Measurements from ENCODE around the gene DDX24. TPM values are rescaled to one million over a fixed set of nuclear protein-coding genes. Genes with fewer than 3 reads are reported as not detected.

Gene DDX24
- total and polyA plus RNA-seq, 2 experiments from 2014 or later: 127 to 145 TPM

DNA sequence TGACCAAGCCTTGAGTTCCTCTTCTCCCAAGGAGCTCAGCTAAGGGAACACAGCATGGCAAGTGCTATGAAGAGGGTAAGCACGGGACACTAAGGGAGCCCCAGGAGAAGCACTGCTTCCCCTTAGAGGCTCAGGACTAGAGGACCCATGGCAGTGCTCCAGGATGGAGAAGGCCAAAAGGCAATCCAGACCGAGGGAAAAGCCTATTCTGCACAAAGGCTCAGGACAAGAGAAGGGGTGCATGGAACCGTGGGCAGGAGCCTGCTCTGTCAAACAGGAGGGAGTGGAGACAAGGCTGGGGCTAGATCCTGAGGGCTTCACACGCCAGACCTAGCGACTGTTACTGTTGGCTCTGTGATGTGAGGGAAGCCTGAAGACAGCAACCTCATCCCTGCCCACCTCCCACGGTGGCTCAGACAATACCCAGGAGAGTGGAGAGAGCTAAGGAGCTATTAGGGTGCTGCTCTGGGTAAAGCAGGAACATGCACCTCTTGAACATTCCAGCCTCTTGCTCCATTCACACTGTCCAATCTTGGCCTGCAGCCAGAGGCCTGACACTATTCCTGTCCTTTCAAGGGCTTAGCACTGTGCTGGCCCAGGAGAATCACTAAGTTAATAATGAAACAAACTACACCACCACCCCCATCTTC lies 30.6 kb downstream of the DDX24 start:
- H3K4me1 ChIP-seq (ENCODE audit: insufficient read depth): no peaks in the 10 kb centered on the region
- no peaks in the 10 kb centered on the region for H3K27me3 ChIP-seq
- no peak overlapping the region for H3K27ac ChIP-seq
- H3K9me3 ChIP-seq (ENCODE audit: low read depth): no peaks in the 10 kb centered on the region
- no peak for DNase-seq (ENCODE audit: low spot score)
- no peak overlapping the region for H3K4me2 ChIP-seq
- H4K20me1 ChIP-seq (ENCODE audit: insufficient read depth, poor library complexity, severe bottlenecking): no peaks in the 10 kb centered on the region
- H2AFZ ChIP-seq: no peak overlapping the region
- H3K79me2 ChIP-seq: no peaks in the 10 kb centered on the region
- TF ChIP-seq, protein P1, sequence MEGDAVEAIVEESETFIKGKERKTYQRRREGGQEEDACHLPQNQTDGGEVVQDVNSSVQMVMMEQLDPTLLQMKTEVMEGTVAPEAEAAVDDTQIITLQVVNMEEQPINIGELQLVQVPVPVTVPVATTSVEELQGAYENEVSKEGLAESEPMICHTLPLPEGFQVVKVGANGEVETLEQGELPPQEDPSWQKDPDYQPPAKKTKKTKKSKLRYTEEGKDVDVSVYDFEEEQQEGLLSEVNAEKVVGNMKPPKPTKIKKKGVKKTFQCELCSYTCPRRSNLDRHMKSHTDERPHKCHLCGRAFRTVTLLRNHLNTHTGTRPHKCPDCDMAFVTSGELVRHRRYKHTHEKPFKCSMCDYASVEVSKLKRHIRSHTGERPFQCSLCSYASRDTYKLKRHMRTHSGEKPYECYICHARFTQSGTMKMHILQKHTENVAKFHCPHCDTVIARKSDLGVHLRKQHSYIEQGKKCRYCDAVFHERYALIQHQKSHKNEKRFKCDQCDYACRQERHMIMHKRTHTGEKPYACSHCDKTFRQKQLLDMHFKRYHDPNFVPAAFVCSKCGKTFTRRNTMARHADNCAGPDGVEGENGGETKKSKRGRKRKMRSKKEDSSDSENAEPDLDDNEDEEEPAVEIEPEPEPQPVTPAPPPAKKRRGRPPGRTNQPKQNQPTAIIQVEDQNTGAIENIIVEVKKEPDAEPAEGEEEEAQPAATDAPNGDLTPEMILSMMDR (IDR thresholded peaks at IDR 0.05; ENCODE audit: poor library complexity): no peak
- TF ChIP-seq EZH2 (IDR thresholded peaks at IDR 0.05; ENCODE audit: borderline replicate concordance): no peak
- no peak for TF ChIP-seq EZH2phosphoT487 (IDR thresholded peaks at IDR 0.05; ENCODE audit: low read depth, severe bottlenecking, unreplicated experiment)
- 96% methylated on average over 6 of the region's 6 CpGs for WGBS (ENCODE audit: low lambda C conversion rate, missing lambda C conversion rate)
- H3K36me3 ChIP-seq (replicated peaks; ENCODE audit: insufficient read depth, low read depth): no peaks in the 10 kb centered on the region
- H3K9me2 ChIP-seq (replicated peaks; ENCODE audit: insufficient read depth): no peaks in the 10 kb centered on the region
- H3K4me3 ChIP-seq: no peak overlapping the region

DNA sequence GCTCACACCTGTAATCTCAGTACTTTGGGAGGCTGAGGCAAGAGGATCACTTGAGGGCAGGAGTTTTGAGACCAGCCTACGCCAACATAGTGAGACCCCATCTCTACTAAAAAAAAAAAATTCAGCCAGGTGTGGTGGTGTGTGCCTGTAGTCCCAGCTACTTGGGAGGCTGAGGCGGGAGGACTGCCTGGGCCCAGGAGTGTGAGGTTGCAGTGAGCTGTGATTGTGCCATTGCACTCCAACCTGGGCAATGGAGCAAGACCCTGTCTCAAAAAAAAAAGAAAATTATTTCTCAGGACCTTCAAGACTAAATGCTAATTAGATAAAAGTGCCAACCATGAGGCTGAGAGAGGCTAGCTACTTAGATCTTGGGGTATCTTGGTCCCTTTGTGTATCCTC lies 31.4 kb downstream of the DDX24 start:
- TF ChIP-seq EZH2phosphoT487 (IDR thresholded peaks at IDR 0.05; ENCODE audit: low read depth, severe bottlenecking, unreplicated experiment) (no peak), EZH2 (IDR thresholded peaks at IDR 0.05; ENCODE audit: borderline replicate concordance) (no peak)
- TF ChIP-seq, protein P1 (IDR thresholded peaks at IDR 0.05; ENCODE audit: poor library complexity): no peak
- Histone ChIP-seq H3K9me3 (ENCODE audit: low read depth) (no peaks in the 10 kb centered on the region), H3K4me2 (no peak overlapping the region), H3K9me2 (replicated peaks; ENCODE audit: insufficient read depth) (no peaks in the 10 kb centered on the region), H4K20me1 (ENCODE audit: insufficient read depth, poor library complexity, severe bottlenecking) (no peaks in the 10 kb centered on the region), H3K36me3 (replicated peaks; ENCODE audit: insufficient read depth, low read depth) (no peaks in the 10 kb centered on the region), H2AFZ (no peak overlapping the region), H3K4me1 (ENCODE audit: insufficient read depth) (no peaks in the 10 kb centered on the region), H3K4me3 (no peak overlapping the region), H3K27me3 (no peaks in the 10 kb centered on the region), H3K79me2 (no peaks in the 10 kb centered on the region), H3K27ac (no peak overlapping the region)
- DNase-seq (ENCODE audit: low spot score): no peak
- 95% methylated on average over 2 of the region's 2 CpGs for WGBS (ENCODE audit: low lambda C conversion rate, missing lambda C conversion rate)

DNA sequence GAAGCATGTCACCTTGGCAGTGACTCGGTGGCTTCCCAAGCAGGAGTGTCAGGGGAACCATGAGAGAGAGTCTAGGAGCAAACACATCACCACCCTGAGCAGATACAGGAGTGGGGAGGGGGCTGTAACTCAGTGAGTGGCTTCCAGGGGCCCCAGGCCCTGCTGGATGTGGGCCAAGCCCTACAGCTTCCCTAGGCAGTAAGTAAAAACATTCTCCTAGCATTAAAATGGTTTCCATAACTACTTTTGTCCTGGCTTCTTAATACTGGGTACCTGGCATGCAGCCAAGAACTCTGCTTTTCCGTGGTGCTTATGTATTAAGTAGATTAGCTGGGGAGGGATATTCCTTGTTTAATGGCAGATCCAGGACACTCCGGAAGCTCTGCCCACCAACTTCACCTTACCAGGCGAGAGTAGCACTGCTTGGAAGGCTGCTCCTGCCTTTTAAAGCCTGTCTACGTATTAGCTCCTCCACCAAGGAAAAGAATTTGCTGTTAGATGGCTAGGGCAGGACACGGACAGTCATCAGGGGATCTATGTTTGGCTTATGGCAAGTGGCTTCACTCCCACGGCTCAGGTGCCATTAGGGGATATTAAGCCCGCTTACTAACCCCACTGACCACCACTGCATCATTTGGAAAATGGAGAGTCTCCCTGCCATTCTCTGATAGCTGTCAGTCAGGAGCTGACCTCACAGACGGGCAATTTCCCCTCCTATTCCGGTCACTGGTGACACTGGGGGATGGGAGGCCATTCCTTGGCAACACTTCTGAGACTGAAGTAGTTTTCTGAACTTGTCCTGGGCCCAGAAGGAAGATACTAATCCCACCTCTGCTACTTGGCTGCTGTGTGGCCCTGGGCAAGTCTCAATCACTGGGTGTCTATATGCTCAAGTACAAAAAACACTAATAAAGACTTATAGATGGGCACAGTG lies 32.0 kb downstream of the DDX24 start:
- Histone ChIP-seq H3K27me3 (no peaks in the 10 kb centered on the region), H3K4me1 (ENCODE audit: insufficient read depth) (no peaks in the 10 kb centered on the region), H3K9me3 (ENCODE audit: low read depth) (no peaks in the 10 kb centered on the region), H3K79me2 (no peaks in the 10 kb centered on the region), H3K4me3 (no peak overlapping the region), H3K36me3 (replicated peaks; ENCODE audit: insufficient read depth, low read depth) (no peaks in the 10 kb centered on the region), H4K20me1 (ENCODE audit: insufficient read depth, poor library complexity, severe bottlenecking) (no peaks in the 10 kb centered on the region), H3K4me2 (no peak overlapping the region), H2AFZ (no peak overlapping the region), H3K9me2 (replicated peaks; ENCODE audit: insufficient read depth) (no peaks in the 10 kb centered on the region), H3K27ac (no peak overlapping the region)
- DNase-seq (ENCODE audit: low spot score): no peak
- TF ChIP-seq, protein P1 (IDR thresholded peaks at IDR 0.05; ENCODE audit: poor library complexity): no peak
- TF ChIP-seq EZH2phosphoT487 (IDR thresholded peaks at IDR 0.05; ENCODE audit: low read depth, severe bottlenecking, unreplicated experiment): no peak
- no peak for TF ChIP-seq EZH2 (IDR thresholded peaks at IDR 0.05; ENCODE audit: borderline replicate concordance)
- WGBS (ENCODE audit: low lambda C conversion rate, missing lambda C conversion rate): 77% methylated on average over 10 of the region's 10 CpGs
